A549 treated with AZD2906 at 1 μM for 4 hours (cell line): ENCODE measurements around the gene VIP. TPM values are rescaled to one million over a fixed set of nuclear protein-coding genes. Genes with fewer than 3 reads are reported as not detected.

Source experiments
- total RNA-seq: library from RNA; stranded (reverse); fragments of 200-300 nt; extraction: Qiagen RNA extraction; gene quantifications from 5 replicates; pipeline ENCODE4 v1.2.3, GENCODE V29; 2022

Gene VIP
- total RNA-seq = not detected in 5 replicates

GRCh38 chr6:152750694-152751093 is at the start of gene VIP:
Gene VIP (plus strand): TSS chr6:152750797. CDS start chr6:152752178, 1,381 bp downstream.

Other genes starting within 250 kb of the VIP start
- 15.9 to 21.8 TPM (median 16.2 TPM) in 5 replicates for gene SYNE1, start 113.4 kb upstream of the VIP start, total RNA-seq
- 0.05 TPM in 1 of 5 replicates, not detected in the others for gene MYCT1, start 52.9 kb upstream of the VIP start, total RNA-seq
- gene FBXO5, start 232.2 kb downstream of the VIP start, total RNA-seq = 18.8 to 24.5 TPM (median 19.0 TPM) in 5 replicates